ENCODE data around the gene DMTF1. TPM values are rescaled to one million over a fixed set of nuclear protein-coding genes. Genes with fewer than 3 reads are reported as not detected.
"Not testable (repeated sequence)": the region's sequence is repeated elsewhere in the genome, so short reads cannot be mapped to it uniquely, and the experiment has no call there.

The DMTF1 gene
- total RNA-seq, 1 experiment from 2014 or later = 56.3 TPM

- ChIA-PET RAD21 (ENCODE audit: low non-redundant PET in 1 of 2, low total read pairs in 2 of 2, uncharacterized antibody in 2 of 2, unreplicated experiment in 2 of 2) (no interaction called here), CTCF (no interaction called here), POLR2A (no interaction called here)
- Histone ChIP-seq H3K27me3 (ENCODE audit: insufficient read depth, low read length) (no peaks in the 10 kb centered on the region), H3K79me2 (ENCODE audit: insufficient read depth, low read length) (no peaks in the 10 kb centered on the region), H3K27ac (ENCODE audit: low read depth, low read length) (no peak overlapping the region), H3K9me3 (ENCODE audit: control insufficient read depth in 1 of 2, insufficient read depth in 1 of 2, low read depth in 1 of 2, low read length in 2 of 2) (no peaks in the 10 kb centered on the region), H3K4me1 (ENCODE audit: control insufficient read depth in 1 of 2, insufficient read depth in 2 of 2, low read length in 2 of 2) (no peaks in the 10 kb centered on the region), H2AFZ (ENCODE audit: low read depth, low read length, poor library complexity, severe bottlenecking) (no peak overlapping the region), H3K4me2 (ENCODE audit: low read length) (no peak overlapping the region), H3K9me2 (ENCODE audit: insufficient read depth) (no peaks in the 10 kb centered on the region), H3K36me3 (ENCODE audit: control insufficient read depth in 1 of 2, insufficient read depth in 2 of 2, low read length in 2 of 2) (no peaks in the 10 kb centered on the region), H4K20me1 (ENCODE audit: insufficient read depth) (no peaks in the 10 kb centered on the region), H3K9ac (ENCODE audit: low read length) (no peak overlapping the region), H3K4me3 (replicated peaks in 1 of 2; ENCODE audit: low read depth in 1 of 2, low read length in 2 of 2) (no peak overlapping the region)
- TF ChIP-seq ELF1 (IDR thresholded peaks at IDR 0.05; ENCODE audit: borderline replicate concordance, low read depth) (no peak), CEBPB (IDR thresholded peaks at IDR 0.05; ENCODE audit: low read depth) (no peak), ZNF274 (IDR thresholded peaks at IDR 0.05; ENCODE audit: low read depth, low read length) (no peak), SIN3A (IDR thresholded peaks at IDR 0.05; ENCODE audit: low read depth) (no peak), CTCF (IDR thresholded peaks at IDR 0.05 in 2 of 3, conservative IDR thresholded peaks at IDR 0.05 in 1 of 3; ENCODE audit: borderline replicate concordance in 1 of 3, insufficient read depth in 1 of 3, low read depth in 2 of 3, low read length in 2 of 3) (no peak), EZH2 (IDR thresholded peaks at IDR 0.05) (no peak), TCF7L2 (IDR thresholded peaks at IDR 0.05; ENCODE audit: borderline replicate concordance, extremely low read depth, insufficient read depth, insufficient read length) (no peak)
- intact Hi-C loops (cut with micrococcal nuclease) = no loop called here
- DNase-seq (ENCODE audit: low read depth, low spot score) (no peak), ATAC-seq (no peak)
- BruUV-seq (replicated peaks) = no TSS peak
Observed at GRCh38 chr7:87113077-87113476, 39.2 kb upstream of the DMTF1 start.

- H3K4me3 ChIP-seq (replicated peaks in 1 of 2; ENCODE audit: low read depth in 1 of 2, low read length in 2 of 2); H3K9me3 ChIP-seq (ENCODE audit: control insufficient read depth in 1 of 2, insufficient read depth in 1 of 2, low read depth in 1 of 2, low read length in 2 of 2); POLR2A ChIA-PET; H4K20me1 ChIP-seq (ENCODE audit: insufficient read depth); H3K79me2 ChIP-seq (ENCODE audit: insufficient read depth, low read length); H3K9me2 ChIP-seq (ENCODE audit: insufficient read depth); H3K27me3 ChIP-seq (ENCODE audit: insufficient read depth, low read length); intact Hi-C loops (cut with micrococcal nuclease); H3K4me1 ChIP-seq (ENCODE audit: control insufficient read depth in 1 of 2, insufficient read depth in 2 of 2, low read length in 2 of 2); H2AFZ ChIP-seq (ENCODE audit: low read depth, low read length, poor library complexity, severe bottlenecking); DNase-seq (ENCODE audit: low read depth, low spot score); H3K4me2 ChIP-seq (ENCODE audit: low read length); H3K27ac ChIP-seq (ENCODE audit: low read depth, low read length); ATAC-seq; CTCF ChIA-PET; BruUV-seq (replicated peaks); RAD21 ChIA-PET (ENCODE audit: low non-redundant PET in 1 of 2, low total read pairs in 2 of 2, uncharacterized antibody in 2 of 2, unreplicated experiment in 2 of 2); H3K9ac ChIP-seq (ENCODE audit: low read length); H3K36me3 ChIP-seq (ENCODE audit: control insufficient read depth in 1 of 2, insufficient read depth in 2 of 2, low read length in 2 of 2): not testable (repeated sequence)
Observed at GRCh38 chr7:87113904-87114303, 38.3 kb upstream of the DMTF1 start.

GRCh38 chr7:87115772-87116171 lies 36.5 kb upstream of the DMTF1 start:
- CTCF ChIA-PET; ATAC-seq; BruUV-seq (replicated peaks): not testable (repeated sequence)

More at GRCh38 chr7:87115772-87116171, 36.5 kb upstream of the DMTF1 start:
- H3K36me3 ChIP-seq (ENCODE audit: control insufficient read depth in 1 of 2, insufficient read depth in 2 of 2, low read length in 2 of 2); H3K27ac ChIP-seq (ENCODE audit: low read depth, low read length); DNase-seq (ENCODE audit: low read depth, low spot score); H3K9me2 ChIP-seq (ENCODE audit: insufficient read depth); H3K4me3 ChIP-seq (replicated peaks in 1 of 2; ENCODE audit: low read depth in 1 of 2, low read length in 2 of 2); POLR2A ChIA-PET; H4K20me1 ChIP-seq (ENCODE audit: insufficient read depth); H3K9me3 ChIP-seq (ENCODE audit: control insufficient read depth in 1 of 2, insufficient read depth in 1 of 2, low read depth in 1 of 2, low read length in 2 of 2); H3K9ac ChIP-seq (ENCODE audit: low read length); H3K4me2 ChIP-seq (ENCODE audit: low read length); H2AFZ ChIP-seq (ENCODE audit: low read depth, low read length, poor library complexity, severe bottlenecking); H3K4me1 ChIP-seq (ENCODE audit: control insufficient read depth in 1 of 2, insufficient read depth in 2 of 2, low read length in 2 of 2); RAD21 ChIA-PET (ENCODE audit: low non-redundant PET in 1 of 2, low total read pairs in 2 of 2, uncharacterized antibody in 2 of 2, unreplicated experiment in 2 of 2); H3K27me3 ChIP-seq (ENCODE audit: insufficient read depth, low read length); H3K79me2 ChIP-seq (ENCODE audit: insufficient read depth, low read length); intact Hi-C loops (cut with micrococcal nuclease): not testable (repeated sequence)
